Hepatocyte (in vitro differentiated cells): ENCODE measurements around the gene CD200. TPM values are rescaled to one million over a fixed set of nuclear protein-coding genes. Genes with fewer than 3 reads are reported as not detected.

Source experiments
- DNase-seq: peaks from one replicate; pipeline ENCODE4 v3.0.0-alpha.2; 2016; ENCODE audit warnings: low spot score
- H2AFZ ChIP-seq: fragments of 200-600 bp; sonication (generic); 2 replicates; pipeline ENCODE4 v1.6.0; 2016; ENCODE audit warnings: antibody characterized with exemption, mild to moderate bottlenecking
- H3K27ac ChIP-seq: fragments of 200-600 bp; sonication (generic); 2 replicates; pipeline ENCODE4 v1.5.1; 2016; ENCODE audit warnings: mild to moderate bottlenecking
- H3K27me3 ChIP-seq: fragments of 200-600 bp; sonication (generic); 2 replicates; pipeline ENCODE4 v1.6.1; 2016
- H3K36me3 ChIP-seq: fragments of 200-600 bp; sonication (generic); replicated peaks from 2 replicates; pipeline ENCODE4 v1.5.1; 2016; ENCODE audit warnings: low read depth; ENCODE audit not compliant: insufficient read depth
- H3K4me1 ChIP-seq: fragments of 200-600 bp; sonication (generic); 2 replicates; pipeline ENCODE4 v1.5.1; 2016; ENCODE audit warnings: mild to moderate bottlenecking, moderate library complexity; ENCODE audit not compliant: insufficient read depth
- H3K4me2 ChIP-seq: fragments of 200-600 bp; sonication (generic); 2 replicates; pipeline ENCODE4 v1.6.0; 2016
- H3K4me3 ChIP-seq: fragments of 200-600 bp; sonication (generic); 2 replicates; pipeline ENCODE4 v1.5.1; 2016; ENCODE audit warnings: mild to moderate bottlenecking
- H3K79me2 ChIP-seq: fragments of 200-600 bp; sonication (generic); 2 replicates; pipeline ENCODE4 v1.6.0; 2017; ENCODE audit warnings: mild to moderate bottlenecking
- H3K9me2 ChIP-seq: fragments of 200-600 bp; sonication (generic); replicated peaks from 2 replicates; pipeline ENCODE4 v1.6.0; 2017; ENCODE audit warnings: mild to moderate bottlenecking; ENCODE audit not compliant: insufficient read depth
- H3K9me3 ChIP-seq: fragments of 200-600 bp; sonication (generic); 2 replicates; pipeline ENCODE4 v1.5.1; 2016; ENCODE audit warnings: low read depth, mild to moderate bottlenecking
- H4K20me1 ChIP-seq: fragments of 200-600 bp; sonication (generic); 2 replicates; pipeline ENCODE4 v1.6.0; 2016; ENCODE audit warnings: mild to moderate bottlenecking; ENCODE audit not compliant: insufficient read depth, poor library complexity, severe bottlenecking
- CTCF ChIP-seq: fragments of 200-600 bp; sonication (generic); IDR thresholded peaks from 2 replicates; pipeline ENCODE4 v1.5.1; 2016; ENCODE audit warnings: antibody characterized with exemption, mild to moderate bottlenecking; ENCODE audit not compliant: poor library complexity
- EZH2 ChIP-seq: fragments of 200-600 bp; sonication (generic); IDR thresholded peaks from 2 replicates; pipeline ENCODE4 v1.6.1; 2016; ENCODE audit warnings: antibody characterized with exemption, mild to moderate bottlenecking, borderline replicate concordance
- EZH2phosphoT487 ChIP-seq: fragments of 200-600 bp; sonication (generic); IDR thresholded peaks from one replicate; pipeline ENCODE4 v1.6.1; 2018; ENCODE audit warnings: antibody characterized with exemption, mild to moderate bottlenecking, low read depth, moderate library complexity; ENCODE audit not compliant: unreplicated experiment, severe bottlenecking
- WGBS: methylation state at CpG from one replicate; pipeline ENCODE4 v1.1.6; 2016; ENCODE audit warnings: low lambda C conversion rate; ENCODE audit errors: missing lambda C conversion rate; 5-methylcytosine and 5-hydroxymethylcytosine counted together
- polyA plus RNA-seq: library from polyadenylated mRNA; unstranded; fragments of >200 nt; fragmentation: Nextera tagmentation; extraction: Ambion mirVana; gene quantifications from 2 replicates; pipeline ENCODE4 v1.2.1, GENCODE V29; 2016
- total RNA-seq: library from RNA; depleted of rRNA; stranded (reverse); fragments of >200 nt; gene quantifications from 2 replicates; pipeline ENCODE4 v1.2.3, GENCODE V29; 2014

The CD200 gene
- total and polyA plus RNA-seq, 2 experiments from 2014 or later: 12.6 to 16.8 TPM

GRCh38 chr3:112335434-112335781, 2.5 kb downstream of the CD200 start:
- H4K20me1 ChIP-seq: no peaks in the 10 kb centered on the region
- no peaks in the 10 kb centered on the region for H3K9me3 ChIP-seq
- no peak overlapping the region for H2AFZ ChIP-seq
- DNase-seq: no peak
- H3K9me2 ChIP-seq: no peaks in the 10 kb centered on the region
- no peaks in the 10 kb centered on the region for H3K27me3 ChIP-seq
- H3K4me2 ChIP-seq: peak overlapping the region; percentile 71
- TF ChIP-seq EZH2phosphoT487 (no peak), EZH2 (no peak), CTCF (no peak)
- H3K79me2 ChIP-seq: peaks cover 45% of the 10 kb centered on the region
- H3K27ac ChIP-seq: peak overlapping the region; percentile 93
- no peak overlapping the region for H3K4me3 ChIP-seq
- H3K4me1 ChIP-seq: peaks cover 5% of the 10 kb centered on the region
- no peaks in the 10 kb centered on the region for H3K36me3 ChIP-seq
- 100% methylated on average over 2 of the region's 2 CpGs for WGBS

GRCh38 chr3:112338021-112338726, 5.2 kb downstream of the CD200 start:
- 89% methylated on average over 6 of the region's 6 CpGs for WGBS
- Histone ChIP-seq H3K9me2 (no peaks in the 10 kb centered on the region), H3K27ac (no peak overlapping the region), H2AFZ (no peak overlapping the region), H3K79me2 (peaks cover 45% of the 10 kb centered on the region), H3K9me3 (no peaks in the 10 kb centered on the region), H3K4me3 (no peak overlapping the region), H3K4me2 (no peak overlapping the region), H4K20me1 (no peaks in the 10 kb centered on the region), H3K27me3 (no peaks in the 10 kb centered on the region), H3K4me1 (peaks cover 5% of the 10 kb centered on the region), H3K36me3 (no peaks in the 10 kb centered on the region)
- DNase-seq: no peak
- TF ChIP-seq EZH2: no peak
- TF ChIP-seq CTCF: no peak
- no peak for TF ChIP-seq EZH2phosphoT487

- Histone ChIP-seq H4K20me1 (no peaks in the 10 kb centered on the region), H3K9me2 (no peaks in the 10 kb centered on the region), H2AFZ (no peak overlapping the region), H3K27me3 (no peaks in the 10 kb centered on the region), H3K27ac (no peak overlapping the region), H3K4me3 (no peak overlapping the region), H3K4me1 (peaks cover 5% of the 10 kb centered on the region), H3K79me2 (peaks cover 47% of the 10 kb centered on the region), H3K9me3 (no peaks in the 10 kb centered on the region), H3K4me2 (no peak overlapping the region), H3K36me3 (no peaks in the 10 kb centered on the region)
- TF ChIP-seq CTCF (no peak), EZH2phosphoT487 (no peak), EZH2 (no peak)
- WGBS: 92% methylated on average over 2 of the region's 2 CpGs
- no peak for DNase-seq
Measured at GRCh38 chr3:112338727-112339056, 5.7 kb downstream of the CD200 start.
